Head of caudate nucleus (tissue), 42 donors: ENCODE results near the gene TMIE.

ENCODE experiments used
- DNase-seq, 42 donors: peaks; one replicate each; pipeline versions ENCODE4 v3.0.0 to v3.0.0-alpha.2; 2020 to 2021; ENCODE audit warnings: mixed read lengths in 7 of 42
- intact Hi-C: fragments of 100-400 bp; cut with DNase I; formaldehyde crosslinking; loops from one replicate; pipeline ENCODE4 v1.15.0; 2022

Gene TMIE, protein sequence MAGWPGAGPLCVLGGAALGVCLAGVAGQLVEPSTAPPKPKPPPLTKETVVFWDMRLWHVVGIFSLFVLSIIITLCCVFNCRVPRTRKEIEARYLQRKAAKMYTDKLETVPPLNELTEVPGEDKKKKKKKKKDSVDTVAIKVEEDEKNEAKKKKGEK

DNA sequence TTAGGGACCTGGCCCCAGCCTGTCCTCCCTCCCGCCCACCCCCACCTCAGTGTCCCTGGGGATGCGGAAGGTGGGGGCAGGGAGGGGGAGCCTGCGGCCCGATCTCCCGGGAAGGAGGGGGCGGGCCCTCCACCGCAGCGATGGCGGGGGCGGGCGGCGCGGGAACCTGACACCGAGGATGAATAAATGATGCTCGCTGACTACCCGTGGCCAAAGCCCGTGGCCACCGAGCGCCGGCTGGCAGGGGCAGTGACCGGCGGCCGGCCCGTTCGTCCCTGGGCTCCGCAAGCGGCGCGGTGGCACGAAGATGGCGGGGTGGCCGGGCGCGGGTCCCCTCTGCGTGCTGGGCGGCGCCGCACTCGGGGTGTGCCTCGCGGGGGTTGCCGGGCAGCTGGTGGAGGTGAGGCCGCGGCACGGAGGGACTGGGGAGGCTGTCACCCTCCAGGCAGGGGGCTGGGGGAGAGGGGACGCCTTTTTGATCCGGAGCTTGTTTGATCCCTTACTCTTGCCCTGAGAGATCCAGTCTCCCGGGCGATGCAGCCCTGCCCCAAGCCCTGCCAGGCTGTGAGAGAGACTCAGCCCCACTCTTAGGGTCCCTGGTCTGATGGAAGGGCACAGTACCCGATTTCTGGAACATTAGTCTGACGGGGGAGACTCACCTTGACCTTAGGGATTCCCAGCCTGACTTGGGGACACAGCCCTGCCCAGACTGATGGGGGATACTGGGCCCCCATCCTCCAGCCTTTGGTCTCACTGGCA, at the start of gene TMIE:
TSS of gene TMIE (plus strand) at position 212 of the 759 bp plus-strand sequence. CDS start at position 308, 96 bp downstream.
- intact Hi-C loops = loop anchor here (10.0 kb wide), 2 partner anchors 163 to 613 kb away; partner anchors contain the start of gene MYL3

DNA sequence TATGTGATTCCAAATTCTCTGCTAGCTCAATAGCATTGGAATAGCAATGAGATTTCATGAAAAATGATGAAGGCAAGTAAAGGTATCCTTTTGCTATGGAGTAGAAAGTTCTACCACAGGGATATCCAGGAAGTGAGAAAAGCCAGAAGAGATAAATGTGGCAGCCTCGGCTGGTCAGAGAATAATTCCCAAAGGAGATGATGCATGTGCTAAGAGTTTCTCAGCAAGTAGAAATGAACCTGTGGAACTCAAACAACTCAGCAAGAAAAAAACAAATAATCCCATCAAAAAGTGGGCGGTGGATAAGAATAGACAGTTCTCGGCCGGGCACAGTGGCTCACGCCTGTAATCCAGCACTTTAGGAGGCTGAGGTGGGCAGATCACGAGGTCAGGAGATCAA, 45.9 kb upstream of the TMIE start:
- no peak for DNase-seq
- intact Hi-C loops = no loop called here

More for the DNA sequence above, at the start of gene TMIE:
- peak in 8 of 42 donors; percentile 11 to 52 (median 34) for DNase-seq

DNA sequence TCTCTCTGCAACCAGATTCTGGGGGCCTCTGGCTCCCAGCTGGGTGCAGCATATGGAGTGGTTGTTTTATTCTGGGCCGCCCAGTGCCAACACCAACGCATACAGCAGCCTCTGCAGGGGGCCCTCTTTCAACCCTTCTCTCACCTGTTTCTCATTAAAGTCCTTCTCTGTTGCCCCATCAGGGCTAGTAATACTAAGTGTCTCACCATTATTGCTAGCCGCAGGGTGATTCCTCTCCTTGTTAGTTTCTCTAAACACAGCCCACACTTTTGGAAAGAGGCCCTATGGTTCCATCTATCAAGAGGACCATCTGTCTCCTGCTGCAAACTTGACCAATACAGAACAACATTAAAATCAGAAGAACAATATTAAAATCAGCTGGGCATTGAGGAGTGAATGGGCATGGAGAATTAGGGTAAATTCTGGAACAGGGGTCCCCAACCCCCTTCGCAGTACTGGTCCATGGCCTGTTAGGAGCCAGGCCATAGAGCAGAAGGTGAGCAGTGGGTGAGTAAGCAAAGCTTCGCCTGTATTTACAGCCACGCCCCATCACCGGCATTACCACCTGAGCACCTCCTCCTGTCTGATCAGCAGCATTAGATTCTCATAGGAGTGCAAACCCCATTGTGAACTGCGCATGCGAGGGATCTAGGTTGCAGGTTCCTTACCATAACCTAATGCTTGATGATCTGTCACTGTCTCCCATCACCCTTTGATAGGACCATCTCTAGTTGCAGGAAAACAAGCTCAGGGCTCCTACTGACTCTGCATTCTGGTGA, 44.2 kb upstream of the TMIE start:
- DNase-seq = peak in 2 of 42 donors; percentile 8 to 15
- intact Hi-C loops = no loop called here

DNA sequence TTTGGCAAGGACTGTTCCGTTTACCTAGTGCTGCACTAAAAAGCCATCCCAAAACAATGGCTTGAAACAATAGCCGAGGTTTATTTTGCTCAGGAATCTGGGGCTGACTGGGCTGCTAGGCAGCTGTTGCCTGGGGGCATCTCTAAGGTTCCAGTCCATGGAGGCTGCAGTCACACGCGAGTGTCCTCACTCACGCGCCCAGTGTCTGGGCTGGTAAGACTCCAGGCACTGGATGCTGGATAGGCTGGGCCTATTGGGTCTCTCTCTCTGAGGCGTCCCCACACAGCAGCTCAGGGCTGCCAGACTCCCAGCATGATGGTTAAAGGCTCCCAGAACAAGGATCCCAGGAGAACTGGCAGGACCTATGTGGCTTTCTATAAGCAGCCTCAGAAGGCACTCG, 41.9 kb upstream of the TMIE start:
- peak in 2 of 42 donors; percentile 8 to 34 for DNase-seq
- intact Hi-C loops = no loop called here

DNA sequence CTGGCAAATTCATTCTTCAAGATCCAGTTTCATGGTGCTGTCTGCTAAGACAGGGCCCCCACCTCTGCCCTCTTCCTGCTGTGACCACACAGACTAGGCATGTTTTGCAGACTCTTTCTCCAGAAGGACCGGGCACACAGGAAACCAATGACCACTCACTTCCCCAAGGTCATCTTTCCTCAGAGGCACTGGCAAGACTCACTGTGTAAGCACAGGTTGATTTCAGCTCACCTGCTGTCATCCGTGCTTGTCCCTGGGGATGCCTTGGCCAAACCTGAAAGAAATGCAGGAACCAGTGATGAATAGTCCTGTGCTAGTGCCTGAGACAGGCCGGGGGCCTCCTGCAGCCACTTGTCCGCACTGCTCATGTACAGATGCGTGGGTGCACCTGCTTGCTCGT, 41.2 kb upstream of the TMIE start:
- intact Hi-C loops = no loop called here
- peak in 3 of 42 donors; percentile 3 to 22 (median 5) for DNase-seq

DNA sequence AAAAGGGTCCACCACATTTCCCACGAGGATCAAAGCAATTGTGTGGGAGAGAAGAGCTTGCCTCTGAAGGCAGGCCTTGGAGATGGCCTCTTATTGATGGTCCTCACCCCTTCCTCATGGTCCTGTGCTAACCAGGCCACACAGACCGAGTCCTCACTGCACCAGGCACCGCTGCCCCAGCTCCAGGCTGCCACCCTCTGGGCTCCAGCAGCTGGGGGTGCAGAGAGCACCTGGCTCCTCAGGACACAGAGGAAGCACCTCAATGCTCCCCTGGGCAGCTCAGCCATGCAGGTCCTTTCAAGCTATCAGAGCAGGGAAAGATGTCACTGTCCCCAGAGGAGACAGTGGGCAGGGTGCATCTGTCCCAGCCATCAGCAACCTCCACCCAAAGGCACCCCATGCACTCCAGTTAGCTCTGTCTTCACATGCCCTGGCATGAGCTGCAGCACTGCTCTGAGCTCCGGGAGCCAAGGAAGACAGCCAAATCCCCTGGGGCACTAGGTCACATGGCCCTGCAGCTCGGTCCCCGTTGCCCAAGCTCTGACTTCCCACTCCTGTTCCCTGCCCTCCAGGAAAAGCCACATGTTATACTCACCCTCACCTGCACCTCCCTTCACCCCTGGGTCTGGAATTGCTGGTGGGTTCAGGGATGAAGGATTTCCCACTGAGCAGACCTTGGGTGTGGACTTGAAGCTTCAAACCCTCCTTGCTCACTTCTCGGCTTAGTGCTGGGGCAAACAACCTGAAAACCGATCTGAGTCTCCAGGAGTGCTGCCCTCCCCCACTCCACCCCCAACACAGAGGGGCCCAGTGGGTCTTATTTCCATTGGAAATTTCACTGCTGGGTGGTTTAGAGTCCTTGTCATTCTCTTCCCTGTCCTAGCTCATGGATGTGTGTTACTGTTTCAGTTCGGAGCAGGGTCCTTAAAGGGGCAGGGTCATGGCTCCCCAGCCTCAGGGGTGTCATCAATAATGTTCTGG, 40.4 kb upstream of the TMIE start:
- DNase-seq = peak in 6 of 42 donors; percentile 13 to 37 (median 26)
- intact Hi-C loops = no loop called here

DNA sequence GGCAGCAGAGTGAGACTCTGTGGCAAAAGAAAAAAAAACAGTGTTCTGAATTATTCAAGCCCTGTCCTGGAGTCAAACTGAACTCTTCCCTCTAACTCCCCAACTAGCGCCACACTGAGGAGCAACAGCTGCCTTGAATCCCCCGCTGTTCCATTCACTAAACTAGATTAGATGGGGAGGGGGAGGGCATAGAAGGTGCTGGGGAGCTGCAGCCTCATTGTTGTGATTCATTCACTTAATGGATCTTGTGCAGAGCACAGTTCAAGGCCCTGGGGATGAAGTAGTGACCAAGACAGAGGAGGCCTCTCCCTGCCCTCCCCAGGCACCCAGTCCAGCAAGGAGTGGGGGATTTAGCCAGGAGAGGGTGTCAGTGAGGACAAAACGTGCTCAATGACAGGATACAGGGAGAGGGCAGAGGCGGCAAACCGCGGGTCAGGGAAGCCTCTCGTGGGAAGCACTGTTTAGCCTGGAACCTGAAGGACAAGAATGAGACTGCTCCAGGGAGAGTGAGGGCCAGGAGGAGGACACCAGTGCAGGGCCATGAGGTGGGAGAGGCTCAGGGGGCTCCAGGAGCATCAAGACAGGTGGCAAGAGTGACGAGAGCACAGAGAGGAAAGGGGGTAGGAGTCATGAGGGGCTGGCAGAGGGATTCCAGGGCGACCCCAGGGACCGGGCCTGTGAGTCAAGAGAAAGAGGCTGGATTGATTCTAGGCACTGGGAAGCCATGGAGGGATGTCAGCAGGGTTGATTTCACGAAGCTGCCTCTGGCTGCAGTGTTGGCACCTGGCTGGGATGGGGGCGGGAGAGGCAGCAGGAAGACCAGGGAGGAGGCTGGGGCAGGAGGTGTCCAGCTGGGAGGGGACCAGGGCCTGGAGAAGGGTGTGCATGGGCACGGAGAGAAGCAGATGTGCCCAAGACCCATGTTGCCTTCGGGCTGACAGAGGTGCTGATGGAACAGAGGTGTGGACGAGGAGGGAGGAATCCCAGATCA, 39.1 kb upstream of the TMIE start:
- intact Hi-C loops = no loop called here
- peak in 6 of 42 donors; percentile 8 to 37 (median 20) for DNase-seq

DNA sequence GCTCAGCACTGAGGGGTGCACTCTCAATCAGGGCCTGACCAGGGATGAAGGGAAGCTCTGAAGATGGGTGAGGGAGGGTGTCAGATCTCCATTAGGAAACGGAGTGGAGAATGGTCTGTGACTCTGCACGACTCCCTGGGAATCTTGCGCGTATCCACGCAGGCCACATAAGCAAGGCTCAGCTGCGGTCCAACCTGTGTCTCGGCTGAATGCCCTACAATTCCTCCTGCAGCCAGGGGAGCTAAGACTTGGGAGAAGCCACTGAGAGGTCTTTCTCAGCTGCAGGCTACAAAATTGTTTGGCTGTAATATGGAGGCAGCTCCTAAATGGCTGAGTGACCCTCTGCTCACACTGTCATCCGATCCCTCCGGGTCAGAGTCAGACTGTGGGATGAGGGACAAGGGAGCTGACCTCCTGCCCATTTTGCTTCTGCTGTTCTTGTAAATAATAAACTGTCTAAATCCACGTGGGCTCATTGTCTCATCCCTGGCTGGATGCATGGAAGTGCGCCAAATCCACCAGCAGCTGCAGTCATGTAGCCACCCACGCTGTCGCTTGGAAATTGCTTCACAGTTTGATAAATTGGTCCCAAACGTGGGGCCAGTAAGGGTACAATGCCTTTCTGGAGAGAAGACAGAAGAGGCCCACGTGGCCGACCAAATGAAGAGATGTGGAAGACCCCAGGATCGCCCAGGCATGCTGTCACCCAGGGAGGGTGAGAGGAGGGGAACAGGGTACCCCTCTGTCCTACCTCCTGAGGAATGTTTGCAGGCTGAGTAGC, 38.2 kb upstream of the TMIE start:
- intact Hi-C loops = no loop called here
- DNase-seq = peak in 40 of 42 donors; percentile 19 to 74 (median 54)

DNA sequence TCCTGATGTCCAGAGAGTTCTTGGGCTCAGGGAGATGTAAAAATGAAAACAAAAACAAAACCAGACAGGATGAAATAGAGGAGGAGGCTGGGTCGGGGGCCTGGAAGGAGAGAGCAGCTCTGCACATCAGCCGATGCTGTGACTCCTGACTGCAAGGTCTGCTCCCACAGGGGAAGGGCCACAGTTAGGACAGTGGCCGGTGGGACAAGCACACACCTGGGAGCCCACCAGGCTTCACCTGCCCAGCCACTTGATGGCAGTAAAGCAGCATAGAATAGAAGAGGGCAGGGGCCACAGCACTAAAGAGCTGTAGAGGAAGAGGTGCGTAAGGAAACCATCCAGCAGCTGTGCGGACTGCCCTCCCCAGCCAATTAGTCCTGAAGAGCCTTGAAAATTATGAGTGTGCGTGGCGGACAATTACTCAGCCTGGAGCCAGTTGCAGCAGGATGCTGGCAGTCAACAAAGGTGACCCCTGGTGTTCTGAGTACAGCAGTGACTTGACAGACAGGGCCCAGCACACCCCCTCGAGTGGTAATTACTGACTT, 37.5 kb upstream of the TMIE start:
- peak in 12 of 42 donors; percentile 8 to 44 (median 14) for DNase-seq
- intact Hi-C loops = no loop called here

DNA sequence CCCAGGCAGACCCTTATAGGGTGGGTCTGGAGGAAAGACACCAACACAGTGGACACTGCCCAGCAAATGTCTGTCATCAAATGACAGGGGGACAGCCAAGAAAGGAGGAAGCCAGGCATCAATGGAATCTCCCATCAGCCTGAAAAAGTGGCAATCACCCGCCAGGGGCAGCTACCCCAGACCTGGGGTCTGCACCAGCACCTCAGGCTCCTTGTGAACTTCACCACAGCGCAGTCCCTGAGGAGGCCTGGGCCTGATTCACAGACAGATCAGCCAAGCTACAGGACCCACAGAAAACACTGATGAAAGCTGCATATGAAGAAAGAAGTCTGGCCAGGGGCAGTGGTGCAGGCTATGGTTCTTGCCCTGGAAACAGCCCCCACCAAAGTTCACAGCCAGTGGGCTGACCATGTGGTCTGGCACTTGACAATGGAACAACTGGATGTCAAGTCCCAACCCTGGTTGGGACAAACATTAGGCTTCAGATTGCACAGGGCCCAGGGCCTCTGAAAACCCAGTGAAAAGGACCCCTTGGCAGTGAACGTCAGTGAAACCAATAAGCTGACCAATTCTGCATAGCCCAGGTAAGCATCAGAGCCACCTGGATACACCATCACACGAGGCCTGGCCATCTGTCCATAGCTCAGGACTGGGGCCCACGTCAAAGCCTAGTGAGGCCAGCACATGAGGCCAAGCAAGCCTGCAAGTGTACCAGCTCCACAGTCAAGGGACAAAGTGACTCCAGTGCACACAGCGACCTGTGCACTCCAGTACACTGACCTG, 36.8 kb upstream of the TMIE start:
- intact Hi-C loops = no loop called here
- peak in 16 of 42 donors; percentile 1 to 34 (median 8) for DNase-seq

DNA sequence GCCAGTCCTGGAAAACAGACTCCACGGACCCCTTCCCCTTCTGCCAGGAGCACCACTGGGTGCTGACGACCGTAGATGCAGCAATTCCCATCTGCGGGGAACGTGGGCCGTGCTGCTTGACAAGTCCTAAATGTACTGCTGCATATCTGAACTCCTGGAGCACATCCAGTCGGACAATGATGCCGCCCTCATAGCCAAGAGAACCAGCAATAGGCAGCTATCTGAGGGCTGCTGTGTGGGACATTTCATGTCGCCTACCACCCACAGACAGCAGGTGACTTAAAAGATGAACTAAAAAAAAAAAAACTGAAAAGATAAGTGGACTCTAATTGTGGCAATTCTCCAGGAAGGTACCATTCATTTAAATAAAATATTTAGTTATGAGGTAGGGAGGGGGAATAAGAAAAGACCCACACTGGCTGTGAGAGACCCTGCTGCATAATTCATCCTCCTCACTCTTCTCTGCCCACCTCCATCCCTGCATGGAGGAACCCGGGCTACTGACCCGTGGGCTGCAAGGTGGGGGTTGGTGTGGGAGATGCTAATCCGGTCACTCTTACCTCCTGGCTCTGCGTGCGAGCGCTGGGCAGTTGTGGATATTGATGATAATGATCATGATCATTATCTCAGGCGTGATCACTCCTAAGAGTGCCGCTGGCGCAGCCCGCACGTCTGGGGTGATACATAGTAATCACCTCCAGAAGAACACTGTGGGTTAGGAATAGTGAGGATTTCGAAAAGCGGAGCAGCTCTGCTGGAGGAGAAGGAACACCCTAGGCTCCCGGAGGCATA, 36.0 kb upstream of the TMIE start:
- intact Hi-C loops = no loop called here
- peak in 17 of 42 donors; percentile 3 to 36 (median 11) for DNase-seq

DNA sequence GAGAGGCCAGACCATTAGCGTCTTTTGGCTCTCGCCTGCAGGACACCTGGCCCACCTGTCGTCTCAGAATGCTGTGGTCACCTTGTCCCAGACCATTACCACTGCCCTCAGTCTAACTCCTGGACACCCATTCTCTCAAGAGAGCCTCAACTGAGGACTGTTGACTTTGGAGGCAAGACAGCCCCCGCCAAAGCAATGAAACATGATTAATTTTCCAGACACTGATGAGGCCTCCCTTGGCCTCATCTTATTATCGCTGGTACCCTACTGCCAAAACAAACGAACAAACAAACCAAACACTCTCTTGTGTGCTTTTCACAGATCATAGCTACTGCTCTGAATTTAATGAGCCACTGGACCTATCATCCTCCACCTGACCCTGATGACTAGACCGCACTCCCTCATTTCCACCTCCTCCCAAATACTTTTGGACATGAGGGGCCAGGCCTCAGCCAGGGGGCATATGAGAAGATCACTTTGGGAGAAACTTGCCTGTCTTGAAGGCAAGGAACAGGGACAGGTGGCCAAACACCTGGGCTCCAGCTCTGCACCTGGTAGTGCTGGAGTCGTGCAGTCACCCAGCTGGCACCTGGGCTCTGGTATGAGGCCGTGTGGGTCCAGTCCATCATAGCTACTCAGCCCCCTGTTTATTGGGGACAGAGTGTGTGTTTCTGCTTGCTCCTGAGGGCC, 35.3 kb upstream of the TMIE start:
- intact Hi-C loops = no loop called here
- peak in 15 of 42 donors; percentile 0 to 38 (median 8) for DNase-seq

DNA sequence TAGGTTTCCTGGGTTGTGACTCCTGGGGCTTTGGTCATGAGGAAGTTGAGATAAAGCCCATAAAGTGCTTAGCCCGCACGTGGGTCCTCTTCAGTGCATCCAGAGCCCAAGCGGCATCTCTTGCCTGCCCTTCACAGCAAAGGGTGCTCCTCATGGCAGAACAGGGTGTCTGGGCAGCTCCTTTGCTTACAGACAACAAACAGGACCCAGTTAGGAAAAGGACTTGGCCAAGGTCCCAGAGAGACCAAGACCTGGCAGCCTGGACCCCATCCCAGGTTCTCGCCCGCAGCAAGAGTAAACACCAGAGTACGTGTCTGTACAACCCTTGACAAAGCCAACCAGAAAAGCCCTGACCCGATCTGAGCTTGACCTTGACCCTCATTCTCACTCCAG, 34.7 kb upstream of the TMIE start:
- intact Hi-C loops = no loop called here
- DNase-seq = peak in 19 of 42 donors; percentile 2 to 32 (median 9)

DNA sequence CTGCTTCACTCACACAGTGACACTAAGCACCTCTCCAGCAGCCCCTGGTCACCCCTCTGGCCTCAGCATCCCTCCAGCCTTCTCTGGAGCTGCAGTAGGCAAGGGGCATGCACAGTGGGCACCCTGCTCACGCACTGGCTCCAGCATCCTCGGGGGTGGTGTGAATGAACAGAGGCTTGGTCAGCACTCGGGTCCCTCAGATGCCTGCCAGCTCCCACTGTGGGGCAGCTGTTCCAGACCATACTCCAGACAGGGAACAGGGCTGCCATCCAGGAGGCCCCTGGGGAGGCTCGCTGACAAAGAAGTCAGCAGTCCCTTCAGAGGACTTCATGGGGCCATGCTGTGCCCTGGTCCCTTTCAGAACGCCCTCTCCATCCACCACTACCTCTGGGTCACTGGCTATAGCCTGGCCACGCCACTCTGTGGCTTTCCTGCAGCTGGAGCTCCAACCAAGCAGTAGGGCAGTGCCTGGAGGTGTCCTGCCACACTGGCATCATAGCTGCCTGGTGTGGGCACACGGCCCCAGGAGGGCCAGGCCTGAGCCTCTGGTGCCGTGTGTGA, 34.1 kb upstream of the TMIE start:
- intact Hi-C loops = no loop called here
- DNase-seq = peak in 22 of 42 donors; percentile 1 to 37 (median 10)
